Caco-2 (cell line): ENCODE results near the gene CDK5RAP3. TPM values are rescaled to one million over a fixed set of nuclear protein-coding genes. Genes with fewer than 3 reads are reported as not detected.
"Not testable (repeated sequence)": the region's sequence is repeated elsewhere in the genome, so short reads cannot be mapped to it uniquely, and the experiment has no call there.

Experiments
- BruUV-seq: library from RNA; stranded (reverse); fragments of 400-500 nt; replicated peaks from 2 replicates; lab custom pipeline; 2021; lab: Mats Ljungman, UMichigan
- CTCF ChIA-PET: fragments of 300-600 bp; sonication (Branson Sonifier 250); formaldehyde crosslinking; loops from one replicate; lab custom pipeline; 2022; ENCODE audit warnings: antibody characterized with exemption; lab: Charles Lee
- POLR2A ChIA-PET: fragments of 300-600 bp; sonication (Branson Sonifier 250); formaldehyde crosslinking; loops from one replicate; lab custom pipeline; 2022; ENCODE audit warnings: antibody characterized with exemption; lab: Charles Lee
- DNase-seq, 2 experiments: peaks; one replicate each; pipeline versions ENCODE4 v3.0.0 to v3.0.0-alpha.2; 2020 to 2022
- H3K27me3 ChIP-seq: replicated peaks from 2 replicates; pipeline ENCODE4 v1.6.0; 2011; ENCODE audit warnings: low read length; ENCODE audit not compliant: control insufficient read depth, insufficient read depth
- H3K36me3 ChIP-seq: 2 replicates; pipeline ENCODE4 v1.5.1; 2011; ENCODE audit warnings: low read length; ENCODE audit not compliant: control insufficient read depth, insufficient read depth
- H3K4me1 ChIP-seq: fragments of 250-450 bp; sonication (Bioruptor Pico); 2 replicates; pipeline ENCODE4 v1.5.1; 2020; ENCODE audit warnings: mild to moderate bottlenecking
- H3K4me3 ChIP-seq: 2 replicates; pipeline ENCODE4 v1.5.1; 2011; ENCODE audit warnings: low read depth, mild to moderate bottlenecking, control low read depth, low read length
- H3K9me3 ChIP-seq: fragments of 250-450 bp; sonication (Bioruptor Pico); 2 replicates; pipeline ENCODE4 v1.5.1; 2020; ENCODE audit warnings: mild to moderate bottlenecking, moderate library complexity
- H3K27ac Mint-ChIP-seq: one replicate; pipeline ENCODE4 v1.8.0; 2022; ENCODE audit warnings: mixed read lengths; ENCODE audit not compliant: unreplicated experiment
- H3K27me3 Mint-ChIP-seq: one replicate; pipeline ENCODE4 v1.8.0; 2022; ENCODE audit warnings: mixed read lengths; ENCODE audit not compliant: insufficient read depth, unreplicated experiment
- H3K36me3 Mint-ChIP-seq: one replicate; pipeline ENCODE4 v1.8.0; 2022; ENCODE audit warnings: mild to moderate bottlenecking, mixed read lengths; ENCODE audit not compliant: insufficient read depth, unreplicated experiment
- H3K4me1 Mint-ChIP-seq: one replicate; pipeline ENCODE4 v1.8.0; 2022; ENCODE audit warnings: low read depth, mixed read lengths; ENCODE audit not compliant: unreplicated experiment
- H3K4me3 Mint-ChIP-seq: one replicate; pipeline ENCODE4 v1.8.0; 2022; ENCODE audit warnings: mild to moderate bottlenecking, moderate library complexity, mixed read lengths; ENCODE audit not compliant: unreplicated experiment
- H3K9me3 Mint-ChIP-seq: one replicate; pipeline ENCODE4 v1.8.0; 2022; ENCODE audit warnings: mixed read lengths; ENCODE audit not compliant: unreplicated experiment
- CTCF ChIP-seq, 2 experiments: fragments of 200-600 bp in 1 of 2; IDR thresholded peaks; 1 replicate in 1 of 2; 2 replicates in 1 of 2; pipeline versions ENCODE4 v1.5.1 to v1.8.0; 2011 to 2022; ENCODE audit warnings: antibody characterized with exemption in 1 of 2, control low read depth in 1 of 2, inconsistent platforms in 1 of 2, low read depth in 1 of 2, low read length in 1 of 2, mild to moderate bottlenecking in 1 of 2, moderate library complexity in 1 of 2; ENCODE audit not compliant: insufficient read depth in 1 of 2, severe bottlenecking in 1 of 2, unreplicated experiment in 1 of 2
- intact Hi-C: fragments of 100-400 bp; cut with micrococcal nuclease; formaldehyde crosslinking; loops from one replicate; pipeline ENCODE4 v1.10.0; 2022; ENCODE audit not compliant: unreplicated experiment
- total RNA-seq: library from RNA; stranded (reverse); gene quantifications from 2 replicates; pipeline ENCODE4 v1.2.3, GENCODE V29; 2022

CDK5RAP3 gene
- total RNA-seq, 1 experiment from 2014 or later = 425 TPM

DNA sequence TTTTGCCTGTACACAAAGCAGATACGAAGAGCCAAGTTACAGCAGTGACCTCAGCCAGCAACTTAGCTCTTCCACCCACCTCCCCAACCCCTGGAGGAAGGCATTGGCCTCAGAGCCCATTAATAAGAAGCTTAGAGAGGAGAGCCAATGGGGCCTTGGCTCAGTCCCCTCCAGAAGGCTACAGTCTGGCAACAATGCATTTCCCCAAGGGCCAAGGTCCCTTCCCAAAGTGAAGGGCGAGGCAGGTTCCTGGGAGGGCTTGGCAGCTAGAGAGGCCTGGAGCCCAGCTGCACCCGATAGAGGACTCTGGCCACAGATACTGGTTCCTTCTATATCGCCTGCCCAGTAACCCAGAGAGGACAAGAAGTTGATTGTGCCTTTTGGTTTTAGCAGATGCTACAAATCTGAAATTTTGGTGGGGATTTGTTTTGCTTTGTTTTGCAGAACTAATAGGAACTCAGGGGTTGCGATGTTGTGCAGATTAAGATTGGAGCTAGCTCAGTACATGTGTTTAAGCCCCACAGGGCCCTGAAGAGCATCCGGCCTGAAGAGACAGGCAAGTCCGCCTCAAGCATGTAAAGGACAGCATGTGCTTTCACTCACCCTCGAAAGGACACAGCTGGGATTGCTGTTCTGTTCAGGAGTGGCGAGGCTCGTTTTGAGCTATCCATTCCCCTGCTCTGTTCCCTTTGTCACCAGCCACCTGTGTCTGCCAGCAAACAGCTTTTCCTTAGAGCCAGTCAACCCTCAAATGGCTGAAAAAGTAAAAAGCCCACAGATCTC is 41.5 kb upstream of the CDK5RAP3 start:
- H3K36me3 Mint-ChIP-seq = peaks cover 35% of the 10 kb centered on the region
- peaks cover 2% of the 10 kb centered on the region; the same call in 1 of the 2 replicates for H3K36me3 ChIP-seq
- intact Hi-C loops = no loop called here
- no peaks in the 10 kb centered on the region for H3K4me1 ChIP-seq
- no peak overlapping the region for H3K4me3 Mint-ChIP-seq
- POLR2A ChIA-PET = interaction anchor here (0.7 to 1.6 kb wide), 3 partner anchors 12 to 221 kb away, joined by 3 to 11 read pairs (median 5); partner anchors contain the start of genes PNPO and SP2
- no peaks in the 10 kb centered on the region for H3K9me3 Mint-ChIP-seq
- no peaks in the 10 kb centered on the region for H3K27me3 ChIP-seq
- DNase-seq = no peak
- no peaks in the 10 kb centered on the region for H3K4me1 Mint-ChIP-seq
- CTCF ChIA-PET = interaction anchor here (0.7 to 3.3 kb wide), 7 partner anchors 13 to 197 kb away, joined by 3 to 22 read pairs (median 4); partner anchors contain the start of genes CDK5RAP3, PNPO and SCRN2
- no peaks in the 10 kb centered on the region for H3K9me3 ChIP-seq
- no peak for TF ChIP-seq CTCF (IDR thresholded peaks at IDR 0.05; ENCODE audit: insufficient read depth in 1 of 2, low read depth in 1 of 2, low read length in 1 of 2, severe bottlenecking in 1 of 2, unreplicated experiment in 1 of 2)
- H3K27ac Mint-ChIP-seq = no peak overlapping the region
- no TSS peak for BruUV-seq
- no peak overlapping the region for H3K4me3 ChIP-seq
- H3K27me3 Mint-ChIP-seq = no peaks in the 10 kb centered on the region

- Histone ChIP-seq H3K36me3 (peaks cover 2% of the 10 kb centered on the region; the same call in 1 of the 2 replicates), H3K9me3 (no peaks in the 10 kb centered on the region), H3K4me1 (no peaks in the 10 kb centered on the region), H3K27me3 (no peaks in the 10 kb centered on the region), H3K4me3 (no peak overlapping the region)
- intact Hi-C loops = no loop called here
- POLR2A ChIA-PET = interaction anchor here (0.7 to 2.7 kb wide), 2 partner anchors 10 to 36 kb away, joined by 5 to 12 read pairs; partner anchors contain the start of gene PNPO
- TF ChIP-seq CTCF (IDR thresholded peaks at IDR 0.05; ENCODE audit: insufficient read depth in 1 of 2, low read depth in 1 of 2, low read length in 1 of 2, severe bottlenecking in 1 of 2, unreplicated experiment in 1 of 2) = no peak
- H3K4me1 Mint-ChIP-seq = no peaks in the 10 kb centered on the region
- no TSS peak for BruUV-seq
- H3K36me3 Mint-ChIP-seq = peaks cover 34% of the 10 kb centered on the region
- no peak for DNase-seq
- H3K9me3 Mint-ChIP-seq = no peaks in the 10 kb centered on the region
- CTCF ChIA-PET = interaction anchor here (0.6 to 1.0 kb wide), 4 partner anchors 9 to 391 kb away, joined by 3 to 5 read pairs (median 4); partner anchors contain the start of gene PNPO
- no peak overlapping the region for H3K4me3 Mint-ChIP-seq
- no peaks in the 10 kb centered on the region for H3K27me3 Mint-ChIP-seq
- no peak overlapping the region for H3K27ac Mint-ChIP-seq
These were observed 39.1 kb upstream of the CDK5RAP3 start for GRCh38 chr17:47931848-47932247.

GRCh38 chr17:47934856-47935255 is 36.1 kb upstream of the CDK5RAP3 start:
- Histone ChIP-seq H3K36me3 (no peaks in the 10 kb centered on the region), H3K9me3 (no peaks in the 10 kb centered on the region), H3K4me3 (no peak overlapping the region), H3K27me3 (no peaks in the 10 kb centered on the region), H3K4me1 (no peaks in the 10 kb centered on the region)
- no TSS peak for BruUV-seq
- CTCF ChIA-PET = no interaction called here
- Mint-ChIP-seq H3K9me3 (no peaks in the 10 kb centered on the region), H3K36me3 (peaks cover 22% of the 10 kb centered on the region), H3K4me1 (no peaks in the 10 kb centered on the region), H3K27ac (no peak overlapping the region), H3K4me3 (no peak overlapping the region), H3K27me3 (no peaks in the 10 kb centered on the region)
- intact Hi-C loops = no loop called here
- DNase-seq = no peak
- TF ChIP-seq CTCF (IDR thresholded peaks at IDR 0.05; ENCODE audit: insufficient read depth in 1 of 2, low read depth in 1 of 2, low read length in 1 of 2, severe bottlenecking in 1 of 2, unreplicated experiment in 1 of 2) = no peak
- POLR2A ChIA-PET = no interaction called here

- POLR2A ChIA-PET = interaction anchor here (0.5 to 0.6 kb wide), 2 partner anchors 31 to 38 kb away, joined by 3 to 4 read pairs; no protein-coding TSS in a partner anchor
- intact Hi-C loops, H3K9me3 Mint-ChIP-seq, H3K4me3 ChIP-seq, BruUV-seq, H3K4me1 Mint-ChIP-seq, H3K27me3 ChIP-seq, H3K36me3 ChIP-seq, H3K9me3 ChIP-seq, H3K27me3 Mint-ChIP-seq, DNase-seq, H3K27ac Mint-ChIP-seq, H3K4me3 Mint-ChIP-seq, H3K4me1 ChIP-seq: not testable (repeated sequence)
- peaks cover 19% of the 10 kb centered on the region for H3K36me3 Mint-ChIP-seq
- CTCF ChIA-PET = interaction anchor here (1.4 kb wide), 1 partner anchor 11 kb away, joined by 10 read pairs; no protein-coding TSS in a partner anchor
These were observed 35.4 kb upstream of the CDK5RAP3 start for GRCh38 chr17:47935468-47935867.
